ENCODE measurements around the gene ISOC2. TPM values are rescaled to one million over a fixed set of nuclear protein-coding genes. Genes with fewer than 3 reads are reported as not detected.

ISOC2 gene
- total RNA-seq, 1 experiment from 2014 or later: 72.2 TPM

GRCh38 chr19:55482967-55483705, 21.7 kb upstream of the ISOC2 start:
- Histone ChIP-seq H3K79me1 (ENCODE audit: insufficient read depth, low read depth, low read length, poor library complexity, severe bottlenecking) (no peaks in the 10 kb centered on the region), H3K23me2 (ENCODE audit: insufficient read length, low read depth, low read length, poor library complexity, severe bottlenecking) (peaks cover 4% of the 10 kb centered on the region), H3K4me1 (ENCODE audit: insufficient read depth, low read length) (peaks cover 3% of the 10 kb centered on the region), H2BK5ac (ENCODE audit: insufficient read length, low read length) (no peak overlapping the region), H3K18ac (ENCODE audit: insufficient read length, low read depth, low read length) (no peak overlapping the region), H3K23ac (ENCODE audit: insufficient read length, low read depth, low read length) (no peak overlapping the region), H2AK5ac (ENCODE audit: insufficient read length, low read length) (no peak overlapping the region), H4K20me1 (ENCODE audit: control insufficient read depth, insufficient read depth, insufficient read length) (no peaks in the 10 kb centered on the region), H3K79me2 (ENCODE audit: insufficient read depth, low read length) (no peaks in the 10 kb centered on the region), H2BK12ac (ENCODE audit: insufficient read length, low read depth, low read length) (no peak overlapping the region), H3K4ac (ENCODE audit: low read depth, low read length) (no peak overlapping the region), H3K4me2 (ENCODE audit: insufficient read depth, insufficient read length, low read length) (no peak overlapping the region), H3K9ac (ENCODE audit: extremely low read depth, insufficient read length, low read length) (no peak overlapping the region), H3K27me3 (ENCODE audit: insufficient read depth, low read length) (no peaks in the 10 kb centered on the region), H3K27ac (ENCODE audit: insufficient read length, low read depth, low read length) (no peak overlapping the region), H3T11ph (ENCODE audit: low read length) (no peak overlapping the region), H4K5ac (ENCODE audit: insufficient read length, low read depth, low read length) (no peak overlapping the region), H4K91ac (ENCODE audit: insufficient read length, low read depth, low read length) (no peak overlapping the region), H3K56ac (ENCODE audit: insufficient read length, low read depth, low read length) (no peak overlapping the region), H3K14ac (ENCODE audit: insufficient read depth, low read length) (no peak overlapping the region), H3K9me3 (ENCODE audit: control insufficient read depth, low read depth, low read length) (no peaks in the 10 kb centered on the region), H2BK120ac (ENCODE audit: low read depth, low read length, poor library complexity, severe bottlenecking) (no peak overlapping the region), H2AFZ (ENCODE audit: low read length) (no peak overlapping the region), H4K8ac (replicated peaks; ENCODE audit: insufficient read length, low read depth, low read length) (no peak overlapping the region), H2BK15ac (ENCODE audit: low read depth, low read length) (no peak overlapping the region), H2BK20ac (ENCODE audit: low read depth, low read length, poor library complexity, severe bottlenecking) (no peak overlapping the region)
- Mint-ChIP-seq H3K27me3 (ENCODE audit: low read depth) (no peaks in the 10 kb centered on the region; the same call in 1 of the 2 replicates), H3K4me1 (peaks cover 15 to 42% of the 10 kb centered on the region in 2 experiments), H3K4me3 (no peak overlapping the region; a peak in 1 of 5 replicates), H3K27ac (no peak overlapping the region), H3K9me3 (no peaks in the 10 kb centered on the region), H3K36me3 (ENCODE audit: insufficient read depth in 1 of 3, low read depth in 3 of 3) (peaks cover 2 to 19% (median 8%) of the 10 kb centered on the region in 3 experiments; a peak in 5 of 7 replicates)
- no peak for DNase-seq
- no peak for TF ChIP-seq CTCF (conservative IDR thresholded peaks at IDR 0.05)
- WGBS (ENCODE audit: extremely low coverage, insufficient read length, low lambda C conversion rate): no CpG with 5 or more reads among the region's 47 CpGs

Data from H9 (cell line).